Kidney epithelial cell (primary cell): ENCODE data around the gene CD300A. TPM values are rescaled to one million over a fixed set of nuclear protein-coding genes. Genes with fewer than 3 reads are reported as not detected.
A peak's percentile ranks its signal among the peaks of the same experiment; 100 is the strongest.

Source experiments
- DNase-seq: peaks from one replicate; pipeline ENCODE4 v3.0.0-alpha.2; 2010; ENCODE audit warnings: low read depth
- H3K27me3 ChIP-seq: 2 replicates; pipeline ENCODE4 v1.6.0; 2011; ENCODE audit warnings: low read length; ENCODE audit not compliant: control insufficient read depth, insufficient read depth
- H3K36me3 ChIP-seq: 2 replicates; pipeline ENCODE4 v1.5.1; 2011; ENCODE audit warnings: low read length; ENCODE audit not compliant: control insufficient read depth, insufficient read depth
- H3K4me3 ChIP-seq: 2 replicates; pipeline ENCODE4 v1.5.1; 2011; ENCODE audit warnings: low read depth, mild to moderate bottlenecking, control low read depth, low read length
- total RNA-seq: library from RNA; depleted of rRNA; stranded (reverse); fragments of >200 nt; gene quantifications from 2 replicates; pipeline ENCODE4 v1.2.3, GENCODE V29; 2015
- TF ChIP-seq, protein P1 (sequence below): IDR thresholded peaks from 2 replicates; pipeline ENCODE4 v1.5.1; 2011; ENCODE audit warnings: mild to moderate bottlenecking, moderate library complexity, low read length, control low read depth, inconsistent platforms; ENCODE audit not compliant: insufficient read depth, poor library complexity, severe bottlenecking

CD300A gene
- total RNA-seq, 1 donor from 2014 or later: not detected

- peak; percentile 98 for DNase-seq
- no peaks in the 10 kb centered on the region for H3K36me3 ChIP-seq
- no peaks in the 10 kb centered on the region for H3K27me3 ChIP-seq
- H3K4me3 ChIP-seq: peak overlapping the region; percentile 83
- TF ChIP-seq, protein P1, sequence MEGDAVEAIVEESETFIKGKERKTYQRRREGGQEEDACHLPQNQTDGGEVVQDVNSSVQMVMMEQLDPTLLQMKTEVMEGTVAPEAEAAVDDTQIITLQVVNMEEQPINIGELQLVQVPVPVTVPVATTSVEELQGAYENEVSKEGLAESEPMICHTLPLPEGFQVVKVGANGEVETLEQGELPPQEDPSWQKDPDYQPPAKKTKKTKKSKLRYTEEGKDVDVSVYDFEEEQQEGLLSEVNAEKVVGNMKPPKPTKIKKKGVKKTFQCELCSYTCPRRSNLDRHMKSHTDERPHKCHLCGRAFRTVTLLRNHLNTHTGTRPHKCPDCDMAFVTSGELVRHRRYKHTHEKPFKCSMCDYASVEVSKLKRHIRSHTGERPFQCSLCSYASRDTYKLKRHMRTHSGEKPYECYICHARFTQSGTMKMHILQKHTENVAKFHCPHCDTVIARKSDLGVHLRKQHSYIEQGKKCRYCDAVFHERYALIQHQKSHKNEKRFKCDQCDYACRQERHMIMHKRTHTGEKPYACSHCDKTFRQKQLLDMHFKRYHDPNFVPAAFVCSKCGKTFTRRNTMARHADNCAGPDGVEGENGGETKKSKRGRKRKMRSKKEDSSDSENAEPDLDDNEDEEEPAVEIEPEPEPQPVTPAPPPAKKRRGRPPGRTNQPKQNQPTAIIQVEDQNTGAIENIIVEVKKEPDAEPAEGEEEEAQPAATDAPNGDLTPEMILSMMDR: no peak
Observed at GRCh38 chr17:74430706-74431567, 35.5 kb upstream of the CD300A start.

DNA sequence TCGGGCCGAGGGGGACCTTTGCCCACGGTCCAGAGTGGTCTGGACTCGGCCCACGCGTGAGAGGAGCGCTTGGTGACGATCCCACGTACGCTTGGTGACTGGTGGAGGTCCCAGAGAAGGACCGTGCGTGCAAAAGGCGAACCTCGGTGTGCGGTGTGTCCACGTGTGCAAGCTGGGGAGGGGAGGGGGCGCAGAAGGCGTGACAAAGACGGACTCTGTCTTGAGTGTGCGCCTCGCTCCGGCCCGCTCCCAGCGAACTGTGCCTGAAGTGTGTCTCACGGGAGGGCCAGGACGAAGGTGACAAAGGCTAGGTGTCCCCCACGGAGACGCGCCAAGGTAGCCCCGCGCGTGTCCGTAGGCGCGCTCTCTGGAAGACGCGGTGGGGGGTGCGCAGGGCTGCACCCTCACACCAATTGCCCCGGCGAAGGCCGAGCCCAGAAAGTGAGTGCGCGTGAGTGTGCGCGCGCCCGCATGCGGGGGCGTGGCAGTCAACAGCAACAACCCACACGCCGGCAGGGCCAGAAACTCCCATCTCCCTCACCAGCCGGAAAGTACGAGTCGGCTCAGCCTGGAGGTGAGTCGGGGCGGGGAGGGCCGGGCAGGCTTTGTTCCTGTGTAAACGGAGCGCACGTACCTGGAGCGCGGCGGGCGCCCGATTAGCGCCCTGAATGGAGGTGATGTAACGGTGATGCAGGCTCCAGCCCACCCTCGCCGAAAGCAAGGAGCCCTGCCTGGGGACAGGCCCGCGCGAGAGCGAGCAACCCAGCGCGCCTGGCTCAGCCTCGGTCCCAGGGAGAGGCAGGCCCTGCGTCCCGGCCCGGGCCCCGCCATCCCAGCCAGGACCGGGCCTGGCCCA lies 34.6 kb upstream of the CD300A start, which contains the start of gene GPRC5C:
Gene GPRC5C, plus strand, starts transcription at position 521 of the 856 bp plus-strand sequence. CDS start 7,689 bp downstream, outside the sequence.
- DNase-seq: peak; percentile 35

DNA sequence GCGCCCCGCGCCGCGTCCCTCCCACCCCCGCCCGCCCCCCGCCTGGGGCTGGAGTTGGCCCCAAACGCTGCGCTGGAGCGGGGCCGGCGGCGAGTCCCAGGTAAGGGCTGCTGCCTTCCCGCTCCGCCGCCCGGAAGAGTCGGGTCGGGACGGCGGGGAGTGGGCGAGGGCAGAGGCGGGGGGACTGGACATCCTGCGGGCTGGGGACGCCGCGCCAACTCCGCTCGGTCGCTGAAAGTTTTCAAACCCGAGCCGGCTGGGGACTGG lies 34.1 kb upstream of the CD300A start:
- no peaks in the 10 kb centered on the region for H3K27me3 ChIP-seq
- no peaks in the 10 kb centered on the region for H3K36me3 ChIP-seq
- DNase-seq: no peak
- peak overlapping the region; percentile 83 for H3K4me3 ChIP-seq
- TF ChIP-seq, protein P1: no peak

More for the DNA sequence above, 34.6 kb upstream of the CD300A start, which contains the start of gene GPRC5C:
- Histone ChIP-seq H3K36me3 (no peaks in the 10 kb centered on the region), H3K4me3 (peak within 1 kb of the TSS; percentile 83), H3K27me3 (no peaks in the 10 kb centered on the region)
- TF ChIP-seq, protein P1: no peak

DNA sequence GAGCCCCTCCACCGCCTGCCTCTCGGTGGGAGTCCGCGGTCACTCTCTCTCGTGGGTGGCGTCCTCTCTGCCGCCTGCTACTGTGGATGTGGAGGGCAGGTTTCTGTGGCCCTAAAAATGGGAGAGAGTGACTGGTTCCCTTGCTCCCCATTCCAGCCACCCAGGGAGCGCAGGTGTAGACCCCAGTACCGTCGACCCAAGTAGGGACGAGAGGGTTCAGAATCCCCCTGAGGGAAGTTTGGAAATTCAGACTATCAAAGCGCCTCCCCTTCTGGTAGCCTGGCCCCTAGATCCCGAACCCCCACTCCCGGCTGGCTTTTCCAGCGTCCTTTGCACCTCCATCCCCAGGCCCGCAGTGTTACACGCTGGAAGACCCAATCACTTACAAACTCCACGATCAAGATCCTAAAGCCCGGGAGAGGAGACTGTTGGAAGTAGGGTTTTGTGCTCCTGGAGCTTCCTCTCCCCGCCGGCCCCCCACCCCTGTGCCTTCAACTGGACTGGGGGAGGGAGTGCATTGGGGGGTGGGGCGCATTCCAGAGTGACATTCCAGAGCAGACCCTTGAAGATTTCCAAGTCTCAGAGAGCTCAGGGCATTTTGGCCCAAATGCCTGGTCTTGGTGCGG lies 33.6 kb upstream of the CD300A start:
- Histone ChIP-seq H3K36me3 (no peaks in the 10 kb centered on the region), H3K27me3 (no peaks in the 10 kb centered on the region), H3K4me3 (peak overlapping the region; percentile 83)
- TF ChIP-seq, protein P1: no peak
- DNase-seq: no peak

DNA sequence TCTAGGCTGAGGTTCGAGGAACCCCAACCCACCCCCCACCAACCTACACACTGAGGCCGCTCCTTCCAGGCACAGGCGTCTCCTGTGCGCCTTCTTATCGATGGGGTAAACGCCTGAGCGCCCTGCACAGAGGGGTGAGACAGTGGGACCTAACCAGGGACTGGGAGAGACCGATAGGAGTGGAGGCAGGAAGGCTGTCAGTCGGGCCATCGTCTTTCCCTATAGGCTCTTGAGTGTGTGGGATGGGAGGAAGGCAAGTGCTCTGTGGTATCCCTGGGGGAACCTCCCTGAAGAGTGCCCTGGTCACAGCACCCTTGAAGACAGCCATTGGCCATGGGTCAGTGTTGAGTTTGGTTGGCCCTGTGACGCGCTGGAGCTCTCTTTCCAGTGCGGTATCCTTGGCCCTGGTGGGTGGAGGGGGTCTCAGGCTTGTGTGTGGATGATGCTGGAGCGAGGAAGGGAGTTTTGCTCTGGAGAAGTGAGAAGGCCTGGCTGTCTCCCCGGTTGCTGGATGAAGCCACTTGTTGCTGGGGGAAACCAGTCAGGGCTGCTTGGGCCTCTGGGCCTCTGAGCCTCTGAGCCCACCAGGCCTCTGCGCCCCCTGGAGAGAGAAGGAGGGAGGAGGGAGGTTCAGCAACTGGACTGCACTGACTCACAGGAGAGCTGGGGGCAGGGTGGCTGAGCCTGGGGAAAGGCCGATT lies 32.9 kb upstream of the CD300A start:
- Histone ChIP-seq H3K4me3 (peak overlapping the region; percentile 83), H3K27me3 (no peaks in the 10 kb centered on the region), H3K36me3 (no peaks in the 10 kb centered on the region)
- TF ChIP-seq, protein P1: peak; percentile 51
- no peak for DNase-seq
